ENCODE data around the gene EGLN1.

The EGLN1 gene

GRCh38 chr1:231408528-231409094 is 13.5 kb downstream of the EGLN1 start:
- TF ChIP-seq CTCF (IDR thresholded peaks at IDR 0.05; ENCODE audit: control insufficient read depth, insufficient read depth, low read depth, low read length, missing control alignments), result no peak
- DNase-seq (ENCODE audit: low read depth), result no peak
- no peak overlapping the region for H3K4me3 ChIP-seq (ENCODE audit: control insufficient read depth, low read depth, low read length)

GRCh38 chr1:231407547-231408396 is 14.3 kb downstream of the EGLN1 start:
- H3K4me3 ChIP-seq (ENCODE audit: control insufficient read depth, low read depth, low read length), result no peak overlapping the region
- no peak for DNase-seq (ENCODE audit: low read depth)

GRCh38 chr1:231407049-231407448 is 15.0 kb downstream of the EGLN1 start:
- no peak overlapping the region for H3K4me3 ChIP-seq (ENCODE audit: control insufficient read depth, low read depth, low read length)
- TF ChIP-seq CTCF (IDR thresholded peaks at IDR 0.05; ENCODE audit: control insufficient read depth, insufficient read depth, low read depth, low read length, missing control alignments), result no peak
- DNase-seq (ENCODE audit: low read depth), result no peak

More at GRCh38 chr1:231407547-231408396, 14.3 kb downstream of the EGLN1 start:
- no peak for TF ChIP-seq CTCF (IDR thresholded peaks at IDR 0.05; ENCODE audit: control insufficient read depth, insufficient read depth, low read depth, low read length, missing control alignments)

GRCh38 chr1:231404318-231404717 is 17.8 kb downstream of the EGLN1 start:
- TF ChIP-seq CTCF (IDR thresholded peaks at IDR 0.05; ENCODE audit: control insufficient read depth, insufficient read depth, low read depth, low read length, missing control alignments), result no peak
- no peak for DNase-seq (ENCODE audit: low read depth)
- H3K4me3 ChIP-seq (ENCODE audit: control insufficient read depth, low read depth, low read length), result no peak overlapping the region

GRCh38 chr1:231401478-231401877 is 20.6 kb downstream of the EGLN1 start:
- TF ChIP-seq CTCF (IDR thresholded peaks at IDR 0.05; ENCODE audit: control insufficient read depth, insufficient read depth, low read depth, low read length, missing control alignments), result no peak
- H3K4me3 ChIP-seq (ENCODE audit: control insufficient read depth, low read depth, low read length), result no peak overlapping the region
- no peak for DNase-seq (ENCODE audit: low read depth)

- DNase-seq (ENCODE audit: low read depth), result no peak
- no peak overlapping the region for H3K4me3 ChIP-seq (ENCODE audit: control insufficient read depth, low read depth, low read length)
- TF ChIP-seq CTCF (IDR thresholded peaks at IDR 0.05; ENCODE audit: control insufficient read depth, insufficient read depth, low read depth, low read length, missing control alignments), result no peak
Observed at GRCh38 chr1:231397886-231398671, 24.0 kb downstream of the EGLN1 start.

All from AG09309 (cell line).